GM19455 (cell line): ENCODE results near the gene C12orf57.

Source experiments
- ATAC-seq: cut with Tn5 transposase; IDR thresholded peaks from one replicate; pipeline ENCODE4 v1.9.1; 2021; ENCODE audit not compliant: unreplicated experiment

Gene C12orf57

GRCh38 chr12:6987956-6988553 lies 44.2 kb downstream of the C12orf57 start:
- ATAC-seq: no peak
